ENCODE data around the gene RAB11FIP2.

RAB11FIP2 gene

DNA sequence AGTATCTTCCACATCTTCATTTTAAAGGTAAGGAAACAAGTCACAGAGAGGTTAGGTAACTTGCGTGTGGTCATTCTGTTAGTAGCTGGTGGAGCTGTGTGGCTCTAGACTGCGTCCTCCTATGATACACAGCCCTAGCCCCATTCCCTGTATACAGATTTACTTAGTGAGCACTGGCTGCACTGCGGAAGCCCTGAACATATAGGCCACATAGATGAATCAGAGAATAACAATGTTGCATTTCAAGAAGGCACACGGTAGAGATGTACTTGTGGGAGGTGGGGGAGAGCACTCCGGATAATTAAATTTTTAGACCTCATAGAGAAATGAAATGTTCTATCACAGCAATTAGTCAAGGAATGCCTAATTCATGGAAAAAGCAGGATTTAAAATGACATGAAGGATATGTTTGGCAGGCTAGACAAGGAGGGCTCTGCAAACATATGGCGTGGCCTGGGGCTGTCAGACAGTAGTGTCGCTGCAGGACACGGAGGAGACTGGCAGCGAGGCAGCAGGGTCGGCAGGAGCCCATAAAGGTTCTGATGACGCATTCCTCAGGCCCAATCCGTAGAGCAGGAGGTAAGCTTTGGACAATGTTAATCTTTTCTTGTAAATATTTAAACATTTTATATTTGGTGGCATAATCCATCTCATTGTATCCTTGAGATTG lies 29.5 kb downstream of the RAB11FIP2 start:
- TF ChIP-seq CTCF (IDR thresholded peaks at IDR 0.05): no peak

- no peak for TF ChIP-seq CTCF (IDR thresholded peaks at IDR 0.05)
These were observed 33.7 kb downstream of the RAB11FIP2 start for GRCh38 chr10:118012952-118013525.

- TF ChIP-seq CTCF (IDR thresholded peaks at IDR 0.05): no peak
These were observed 39.0 kb downstream of the RAB11FIP2 start for GRCh38 chr10:118007773-118008172.

DNA sequence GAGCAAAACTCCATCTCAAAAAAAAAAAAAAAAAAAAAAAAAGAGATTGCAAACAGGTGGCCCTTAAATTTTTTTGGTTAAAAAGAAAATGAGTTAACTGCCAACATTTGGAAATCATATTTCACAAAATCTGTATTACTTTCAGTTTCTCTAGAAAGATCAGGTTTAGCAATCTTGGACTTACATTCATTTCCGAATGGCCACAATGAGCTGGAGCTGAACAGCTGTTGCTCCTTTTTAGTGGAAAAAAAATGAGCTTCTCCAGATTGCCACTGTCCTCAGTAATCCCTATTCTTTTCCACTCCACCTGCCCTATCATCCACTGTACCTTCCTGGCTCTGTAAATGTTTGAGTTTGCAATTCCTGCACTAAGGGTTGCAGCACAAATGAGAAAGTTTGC lies 43.6 kb downstream of the RAB11FIP2 start:
- no peak for TF ChIP-seq CTCF (IDR thresholded peaks at IDR 0.05)

GRCh38 chr10:118002581-118002980 lies 44.2 kb downstream of the RAB11FIP2 start:
- TF ChIP-seq CTCF (IDR thresholded peaks at IDR 0.05): no peak

DNA sequence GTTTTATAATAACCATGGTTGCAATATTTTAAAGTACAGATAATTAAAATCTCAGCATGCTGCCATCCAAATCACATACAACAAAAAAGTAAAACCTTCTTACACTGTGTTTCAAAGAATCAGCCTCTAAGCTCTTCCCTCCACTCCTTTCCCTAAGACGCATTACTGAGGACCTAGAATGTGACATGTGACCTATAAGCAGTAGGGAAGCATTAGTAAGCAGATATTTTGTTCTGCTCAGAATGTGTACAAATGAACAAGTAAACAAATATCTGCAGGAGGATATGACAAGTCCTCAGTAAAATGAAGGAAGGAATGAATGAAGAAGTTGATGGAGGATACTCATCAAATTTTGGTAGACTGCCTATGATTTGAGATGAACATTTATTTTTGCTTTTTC lies 49.1 kb downstream of the RAB11FIP2 start:
- no peak for TF ChIP-seq CTCF (IDR thresholded peaks at IDR 0.05)

DNA sequence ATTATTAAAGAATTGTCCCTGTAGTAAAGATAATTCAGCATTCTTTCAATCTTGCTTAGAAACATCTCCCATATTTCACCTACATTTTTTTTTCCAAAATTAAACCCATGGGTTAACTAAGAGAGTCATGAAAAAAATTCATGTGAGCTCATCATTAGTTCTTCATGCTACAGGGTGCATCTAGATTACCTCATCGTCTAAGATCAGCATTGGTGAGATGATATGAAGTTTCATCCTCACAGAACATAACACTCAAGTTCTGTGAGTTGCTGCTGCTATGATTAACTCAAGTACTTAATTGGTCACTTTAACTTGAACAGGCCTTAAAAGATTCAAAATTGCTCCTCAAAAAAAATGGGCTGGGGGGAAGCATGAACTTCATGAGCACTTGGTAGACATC lies 50.0 kb downstream of the RAB11FIP2 start:
- no peak for TF ChIP-seq CTCF (IDR thresholded peaks at IDR 0.05)

Data from LNCAP (cell line).